NCI-H1694 (cell line): Measurements from ENCODE around the gene TP53I11.

ENCODE experiments used
- DNase-seq: peaks from one replicate; lab custom pipeline; 2025; lab: John Stamatoyannopoulos, UW

Gene TP53I11

GRCh38 chr11:44978274-44978960, 27.7 kb upstream of the TP53I11 start:
- DNase-seq = no peak

GRCh38 chr11:44977493-44977984, 26.9 kb upstream of the TP53I11 start:
- peak; percentile 25 for DNase-seq

GRCh38 chr11:44976576-44976975, 25.9 kb upstream of the TP53I11 start:
- DNase-seq = no peak

- DNase-seq = no peak
Observed at GRCh38 chr11:44974402-44975000, 23.8 kb upstream of the TP53I11 start.

GRCh38 chr11:44973632-44974401, 23.1 kb upstream of the TP53I11 start:
- DNase-seq = no peak

- no peak for DNase-seq
Observed at GRCh38 chr11:44972746-44973435, 22.2 kb upstream of the TP53I11 start.

GRCh38 chr11:44971185-44971584, 20.5 kb upstream of the TP53I11 start:
- no peak for DNase-seq

- no peak for DNase-seq
Observed at GRCh38 chr11:44970293-44970692, 19.6 kb upstream of the TP53I11 start.

- DNase-seq = no peak
Observed at GRCh38 chr11:44969651-44970252, 19.1 kb upstream of the TP53I11 start.

GRCh38 chr11:44968510-44968909, 17.8 kb upstream of the TP53I11 start:
- peak; percentile 63 for DNase-seq

GRCh38 chr11:44967930-44968496, 17.3 kb upstream of the TP53I11 start:
- no peak for DNase-seq

GRCh38 chr11:44966694-44967093, 16.0 kb upstream of the TP53I11 start:
- no peak for DNase-seq

- DNase-seq = no peak
Observed at GRCh38 chr11:44964526-44965209, 14.0 kb upstream of the TP53I11 start.

GRCh38 chr11:44963948-44964347, 13.3 kb upstream of the TP53I11 start:
- DNase-seq = no peak

GRCh38 chr11:44963136-44963535, 12.5 kb upstream of the TP53I11 start:
- DNase-seq = no peak

GRCh38 chr11:44962464-44962863, 11.8 kb upstream of the TP53I11 start:
- DNase-seq = no peak

GRCh38 chr11:44960200-44960845, 9.6 kb upstream of the TP53I11 start:
- DNase-seq = no peak

GRCh38 chr11:44959064-44959463, 8.4 kb upstream of the TP53I11 start:
- no peak for DNase-seq

- DNase-seq = peak; percentile 27
Observed at GRCh38 chr11:44957776-44958564, 7.3 kb upstream of the TP53I11 start.
